Spinal cord (tissue), 10 donors: ENCODE data around the gene PUS1. TPM values are rescaled to one million over a fixed set of nuclear protein-coding genes. Genes with fewer than 3 reads are reported as not detected.

Experiments used
- DNase-seq, 6 donors: peaks; one replicate each; pipeline versions ENCODE4 v3.0.0 to v3.0.0-alpha.2; 2013 to 2015; ENCODE audit warnings: low spot score in 6 of 6, low read depth in 4 of 6
- H3K27ac ChIP-seq: one replicate; pipeline ENCODE4 v1.5.1; 2013; ENCODE audit warnings: low read depth, low read length, control low read depth
- H3K27me3 ChIP-seq: one replicate; pipeline ENCODE4 v1.6.1; 2013; ENCODE audit warnings: low read length; ENCODE audit not compliant: control insufficient read depth, insufficient read depth
- H3K36me3 ChIP-seq: one replicate; pipeline ENCODE4 v1.6.1; 2013; ENCODE audit warnings: low read length; ENCODE audit not compliant: control insufficient read depth, insufficient read depth
- H3K4me1 ChIP-seq: one replicate; pipeline ENCODE4 v1.6.1; 2013; ENCODE audit warnings: low read length; ENCODE audit not compliant: control insufficient read depth, insufficient read depth
- H3K4me3 ChIP-seq: one replicate; pipeline ENCODE4 v1.5.1; 2013; ENCODE audit warnings: low read depth, low read length, control low read depth
- H3K9me3 ChIP-seq: one replicate; pipeline ENCODE4 v1.6.1; 2013; ENCODE audit warnings: low read length; ENCODE audit not compliant: control insufficient read depth, insufficient read depth
- WGBS: methylation state at CpG from one replicate; pipeline ENCODE4 v1.1.5; 2013; ENCODE audit warnings: missing lambda C conversion rate; ENCODE audit not compliant: insufficient coverage; 5-methylcytosine and 5-hydroxymethylcytosine counted together
- polyA plus RNA-seq, 2 donors: library from polyadenylated mRNA; unstranded; fragments of 120-200 nt; gene quantifications; one replicate each; pipeline ENCODE4 v1.2.1, GENCODE V29; 2013; ENCODE audit not compliant: insufficient read length in 2 of 2
- small RNA-seq: library from RNA; depleted of rRNA; stranded (forward); fragments of <200 nt; gene quantifications from one replicate; pipeline ENCODE3, GENCODE V24; 2014; ENCODE audit warnings: low replicate concordance
- total RNA-seq, 2 donors: library from RNA; depleted of rRNA in 1 of 2; stranded (reverse); fragments of 120-200 nt in 1 of 2; fragments of >200 nt in 1 of 2; gene quantifications; one replicate each; pipeline versions ENCODE4 v1.2.3 to v1.2.4, GENCODE V29; 2013 to 2014
- donor health status: healthy.

PUS1 gene
- total and polyA plus RNA-seq, 4 donors, result 5.9 to 23.1 (median 9.4) TPM

- no peaks in the 10 kb centered on the region for H3K9me3 ChIP-seq
- peak in 1 of 6 donors; percentile 38 for DNase-seq
- no peak overlapping the region for H3K4me3 ChIP-seq
- H3K4me1 ChIP-seq, result peaks cover 10% of the 10 kb centered on the region
- peaks cover 82% of the 10 kb centered on the region for H3K36me3 ChIP-seq
- no peaks in the 10 kb centered on the region for H3K27me3 ChIP-seq
- WGBS, result 77% methylated on average over 7 of the region's 8 CpGs
- peak overlapping the region; percentile 22 for H3K27ac ChIP-seq
These were observed 59.1 kb downstream of the PUS1 start for GRCh38 chr12:131988054-131988796.

DNA sequence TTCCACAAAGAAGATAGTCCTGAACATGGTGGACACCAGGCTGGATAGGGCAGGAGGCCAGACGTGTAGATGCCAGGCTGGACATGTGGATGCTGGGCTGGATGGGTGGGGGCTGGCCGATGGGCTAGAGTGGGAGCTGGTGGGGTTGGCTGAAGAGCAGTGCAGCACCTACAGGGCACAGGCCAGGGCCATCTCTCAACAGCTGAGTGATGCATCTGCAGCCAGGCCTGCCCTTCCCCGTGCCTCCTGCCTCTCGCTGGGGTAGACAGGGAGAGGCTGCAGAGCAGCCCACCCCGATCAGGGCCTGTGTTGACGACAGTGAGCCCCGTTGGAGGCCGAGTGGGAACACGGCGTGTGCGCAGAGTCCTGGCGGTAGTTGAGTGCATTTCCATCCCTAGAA, 59.9 kb downstream of the PUS1 start:
- WGBS, result 81% methylated on average over 12 of the region's 12 CpGs
- H3K9me3 ChIP-seq, result no peaks in the 10 kb centered on the region
- no peak overlapping the region for H3K4me3 ChIP-seq
- no peak overlapping the region for H3K27ac ChIP-seq
- no peaks in the 10 kb centered on the region for H3K27me3 ChIP-seq
- H3K4me1 ChIP-seq, result peaks cover 10% of the 10 kb centered on the region
- H3K36me3 ChIP-seq, result peaks cover 77% of the 10 kb centered on the region
- no peak for DNase-seq

DNA sequence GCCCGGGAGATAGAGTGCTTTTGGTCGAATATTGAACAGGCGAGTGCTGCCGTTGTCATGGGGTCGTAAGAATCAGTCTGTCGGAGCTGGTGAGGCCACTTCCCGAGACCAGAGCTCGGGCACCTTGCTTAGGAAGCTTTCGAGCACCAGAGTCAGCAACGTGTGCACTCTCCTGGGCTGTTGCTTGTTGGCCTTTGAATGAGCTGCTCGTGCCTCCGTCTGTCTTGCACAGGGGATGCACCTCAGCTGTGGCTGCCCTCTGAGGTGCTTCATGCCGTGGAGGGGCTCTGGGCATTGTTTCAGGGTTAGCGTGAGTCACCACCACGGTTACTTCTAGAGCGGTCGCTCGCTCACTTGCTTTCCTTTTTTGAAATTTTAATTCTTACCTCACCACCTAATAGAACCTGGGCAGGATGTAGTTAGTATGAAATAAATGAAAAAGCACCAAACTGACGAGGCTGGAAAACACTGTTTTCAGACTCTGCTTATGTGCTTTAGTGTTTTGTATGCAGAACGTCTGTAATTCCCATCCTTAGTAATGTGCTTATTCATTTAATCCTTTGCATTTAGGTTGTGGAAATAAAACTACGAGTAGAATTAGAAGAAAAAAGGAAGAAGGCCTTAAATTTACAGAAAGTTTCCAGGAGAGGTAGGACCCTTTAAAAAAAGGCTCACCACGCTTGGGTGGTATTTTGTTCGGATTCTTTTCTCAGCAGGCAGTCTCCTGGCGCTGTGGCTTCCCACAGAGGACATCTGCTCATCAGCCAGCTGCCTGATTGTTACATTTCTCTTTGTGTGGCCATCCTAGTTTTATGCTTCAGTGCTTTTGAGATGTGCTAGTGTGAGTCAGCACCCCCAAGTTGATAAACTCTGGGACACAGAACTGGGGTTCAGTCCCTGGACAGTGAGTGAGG, 61.2 kb downstream of the PUS1 start:
- Histone ChIP-seq H3K9me3 (no peaks in the 10 kb centered on the region), H3K27me3 (no peaks in the 10 kb centered on the region), H3K27ac (no peak overlapping the region), H3K4me1 (peaks cover 10% of the 10 kb centered on the region), H3K4me3 (no peak overlapping the region), H3K36me3 (peaks cover 77% of the 10 kb centered on the region)
- peak in 2 of 6 donors; percentile 22 to 78 for DNase-seq
- 37% methylated on average over 15 of the region's 24 CpGs for WGBS

DNA sequence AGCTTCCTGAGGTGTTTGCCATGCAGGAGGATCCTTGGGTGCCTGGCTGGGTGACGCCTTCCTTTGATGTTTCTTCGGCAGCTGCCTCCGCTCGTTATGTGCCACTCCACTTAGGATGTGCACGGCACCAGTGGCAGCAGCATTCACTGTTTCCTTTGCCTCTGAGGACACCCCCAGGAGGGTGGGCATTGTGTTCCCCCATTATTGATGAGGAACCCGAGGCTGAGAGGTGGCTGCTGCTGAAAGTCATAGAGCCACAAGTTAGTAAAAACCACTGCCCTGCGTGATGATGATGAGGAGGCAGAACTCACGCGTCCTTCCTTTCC, 61.9 kb downstream of the PUS1 start:
- H3K27ac ChIP-seq, result no peak overlapping the region

DNA sequence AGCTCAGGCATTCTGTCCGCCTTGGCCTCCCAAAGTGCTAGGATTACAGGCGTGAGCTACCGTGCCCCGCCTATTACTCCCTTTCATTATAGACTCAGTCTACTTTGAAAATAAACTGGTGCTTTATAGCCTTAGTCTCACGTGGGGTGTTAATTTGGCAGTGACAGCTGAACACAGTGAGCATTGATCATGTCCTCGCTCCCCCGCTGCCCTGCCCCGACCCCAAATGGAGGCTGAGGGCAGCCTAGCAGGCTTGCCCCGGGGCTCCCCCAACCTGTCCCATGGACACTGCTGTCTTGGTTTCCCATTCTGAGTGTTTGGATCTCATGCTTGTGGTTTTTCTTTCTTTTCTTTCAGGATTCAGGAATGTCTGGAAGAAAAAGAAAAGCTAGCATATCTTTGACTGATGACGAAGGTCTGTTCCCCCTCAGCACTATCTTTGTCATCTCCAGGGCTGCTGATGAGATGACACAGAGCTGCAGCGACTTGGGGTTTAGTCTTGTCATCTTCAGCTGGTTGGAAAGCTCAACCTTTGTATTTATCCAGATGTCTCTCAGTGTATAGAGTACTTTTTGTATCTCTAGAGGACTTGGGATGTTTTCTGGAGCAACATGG, 62.8 kb downstream of the PUS1 start:
- no peak for DNase-seq
- WGBS, result 57% methylated on average over 5 of the region's 11 CpGs
- Histone ChIP-seq H3K4me1 (peaks cover 10% of the 10 kb centered on the region), H3K27me3 (no peaks in the 10 kb centered on the region), H3K4me3 (no peak overlapping the region), H3K36me3 (peaks cover 63% of the 10 kb centered on the region), H3K27ac (no peak overlapping the region), H3K9me3 (no peaks in the 10 kb centered on the region)

More for the DNA sequence above, 61.9 kb downstream of the PUS1 start:
- peaks cover 71% of the 10 kb centered on the region for H3K36me3 ChIP-seq
- no peaks in the 10 kb centered on the region for H3K27me3 ChIP-seq
- H3K4me3 ChIP-seq, result no peak overlapping the region
- H3K4me1 ChIP-seq, result peaks cover 10% of the 10 kb centered on the region
- 34% methylated on average over 9 of the region's 9 CpGs for WGBS
- H3K9me3 ChIP-seq, result no peaks in the 10 kb centered on the region
- no peak for DNase-seq

GRCh38 chr12:131994589-131994988, 65.5 kb downstream of the PUS1 start:
- 100% methylated on average over 3 of the region's 4 CpGs for WGBS
- no peaks in the 10 kb centered on the region for H3K9me3 ChIP-seq
- H3K27ac ChIP-seq, result no peak overlapping the region
- no peaks in the 10 kb centered on the region for H3K27me3 ChIP-seq
- H3K4me3 ChIP-seq, result no peak overlapping the region
- H3K4me1 ChIP-seq, result peaks cover 3% of the 10 kb centered on the region
- peaks cover 45% of the 10 kb centered on the region for H3K36me3 ChIP-seq
- DNase-seq, result no peak

Small RNA genes lying within 50 kb of the gene (small RNA-seq; reads per million reads assigned to genes)
- not detected for gene AC131009.3

Other genes with a start within 250 kb of the PUS1 start
- gene SFSWAP, start 218.2 kb upstream of the PUS1 start, total RNA-seq, result 10 to 100 TPM; 20.1 to 39.9 TPM
- 10 to 100 TPM; 54.3 to 78.6 TPM for gene SFSWAP, start 218.2 kb upstream of the PUS1 start, polyA plus RNA-seq
- 10 to 100 TPM; 16.5 to 22.8 TPM for gene MMP17, start 100.9 kb upstream of the PUS1 start, total RNA-seq
- gene MMP17, start 100.9 kb upstream of the PUS1 start, polyA plus RNA-seq, result 10 to 100 TPM; 61.3 to 98.3 TPM
- gene ULK1, start 34.7 kb upstream of the PUS1 start, total RNA-seq, result 10 to 100 TPM in 1 of 2 donors, 1 to 10 TPM in 1; 10.0 to 10.8 TPM
- gene ULK1, start 34.7 kb upstream of the PUS1 start, polyA plus RNA-seq, result 10 to 100 TPM; 38.5 to 50.0 TPM
- gene EP400, start 20.7 kb downstream of the PUS1 start, total RNA-seq, result 10 to 100 TPM; 14.4 to 19.2 TPM
- 10 to 100 TPM; 42.3 to 50.6 TPM for gene EP400, start 20.7 kb downstream of the PUS1 start, polyA plus RNA-seq
- 1 to 10 TPM; 6.8 to 8.7 TPM for gene DDX51, start 215.0 kb downstream of the PUS1 start, total RNA-seq
- 10 to 100 TPM; 25.0 to 35.8 TPM for gene DDX51, start 215.0 kb downstream of the PUS1 start, polyA plus RNA-seq
- gene NOC4L, start 215.2 kb downstream of the PUS1 start, total RNA-seq, result 1 to 10 TPM; 6.1 to 7.9 TPM
- 10 to 100 TPM; 24.7 to 26.8 TPM for gene NOC4L, start 215.2 kb downstream of the PUS1 start, polyA plus RNA-seq